GM12872 (cell line): Measurements from ENCODE around the gene CD72.
A peak's percentile ranks its signal among the peaks of the same experiment; 100 is the strongest.

Experiments used
- CTCF ChIP-seq: IDR thresholded peaks from 3 replicates; pipeline ENCODE4 v1.5.1; 2011; ENCODE audit warnings: low read depth, mild to moderate bottlenecking, low read length, moderate library complexity; ENCODE audit not compliant: insufficient read depth

Gene CD72

GRCh38 chr9:35628389-35628991 lies 10.3 kb upstream of the CD72 start:
- TF ChIP-seq CTCF = no peak

GRCh38 chr9:35627575-35627974 lies 9.4 kb upstream of the CD72 start:
- no peak for TF ChIP-seq CTCF

- TF ChIP-seq CTCF = no peak
These were observed 1.6 kb upstream of the CD72 start for GRCh38 chr9:35619800-35620158.

GRCh38 chr9:35618854-35619799 lies 914 bp upstream of the CD72 start:
- TF ChIP-seq CTCF = no peak

- no peak for TF ChIP-seq CTCF
These were observed 665 bp downstream of the CD72 start for GRCh38 chr9:35617548-35617947.

- TF ChIP-seq CTCF = peak; percentile 54; the same call in 2 of the 3 replicates
These were observed 1.3 kb downstream of the CD72 start for GRCh38 chr9:35616681-35617459.

- TF ChIP-seq CTCF = no peak
These were observed 2.1 kb downstream of the CD72 start for GRCh38 chr9:35615981-35616680.
